Ecto neural progenitor cell (in vitro differentiated cells): ENCODE results near the gene SERPINA9.
"Not testable (repeated sequence)": the region's sequence is repeated elsewhere in the genome, so short reads cannot be mapped to it uniquely, and the experiment has no call there.

Experiments used
- DNase-seq: peaks from one replicate; pipeline ENCODE4 v3.0.0-alpha.2; 2018; ENCODE audit warnings: low spot score

Gene SERPINA9

DNA sequence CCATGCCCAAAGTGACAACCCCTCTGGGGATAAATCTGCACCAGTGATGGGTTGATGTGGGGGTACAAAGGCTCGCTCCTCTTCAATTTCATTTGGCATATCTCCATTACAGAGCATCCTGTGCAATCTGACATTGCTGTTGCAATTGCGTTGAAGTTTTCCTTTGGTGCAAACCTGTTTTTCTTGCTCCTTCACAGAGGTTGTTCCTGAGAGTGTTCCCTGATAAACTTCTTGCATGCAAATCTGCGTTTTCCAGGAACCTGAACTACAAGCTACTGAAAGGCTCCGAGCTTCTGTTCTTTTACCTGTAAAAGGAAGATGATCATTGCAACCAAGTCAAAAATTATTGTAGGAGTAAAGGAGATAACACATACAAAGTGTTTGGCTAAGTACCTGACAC lies 49.5 kb downstream of the SERPINA9 start:
- peak; percentile 20 for DNase-seq

- peak; percentile 10 for DNase-seq
Observed at GRCh38 chr14:94424371-94424770, 51.6 kb downstream of the SERPINA9 start.

GRCh38 chr14:94423453-94424056 lies 52.4 kb downstream of the SERPINA9 start:
- DNase-seq, result peak; percentile 85

- no peak for DNase-seq
Observed at GRCh38 chr14:94421316-94421715, 54.7 kb downstream of the SERPINA9 start.

DNA sequence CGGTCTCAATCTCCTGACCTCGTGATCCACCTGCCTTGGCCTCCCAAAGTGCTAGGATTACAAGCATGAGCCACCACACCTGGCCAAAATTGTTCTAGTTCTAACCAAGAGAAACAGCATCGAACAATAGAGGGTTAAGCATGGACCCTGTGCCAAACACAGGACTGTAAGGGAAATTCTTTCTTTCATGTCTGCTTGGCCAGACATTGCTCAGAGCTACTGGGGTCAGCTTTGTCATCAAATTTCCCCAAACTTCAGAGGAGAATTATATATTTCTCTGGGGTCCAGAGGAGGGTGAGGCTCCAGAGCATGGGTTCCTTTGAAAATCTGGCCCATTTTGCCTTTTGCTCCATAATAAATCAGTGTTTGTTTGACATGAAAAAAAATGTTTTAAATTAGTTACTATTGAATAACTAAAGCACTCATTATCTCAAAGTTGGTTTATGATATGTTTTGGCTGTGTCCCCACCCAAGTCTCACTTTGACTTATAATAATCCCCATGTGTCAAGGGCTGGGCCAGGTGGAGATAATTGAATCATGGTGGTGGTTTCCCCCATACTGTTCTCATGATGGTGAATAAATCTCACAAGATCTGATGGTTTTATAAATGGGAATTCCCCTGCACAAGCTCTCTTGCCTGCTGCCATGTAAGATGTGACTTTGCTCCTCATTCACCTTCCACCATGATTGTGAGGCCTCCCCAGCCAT lies 58.3 kb downstream of the SERPINA9 start:
- DNase-seq, result not testable (repeated sequence)
